ENCODE results near the gene RPS6KA2. TPM values are rescaled to one million over a fixed set of nuclear protein-coding genes. Genes with fewer than 3 reads are reported as not detected.

Gene RPS6KA2
- polyA plus RNA-seq, 1 donor (not counting 4 experiments of a cell fraction or from before 2014, with no cell fraction given), result 8.2 TPM

- no peak for FAIRE-seq
- no peaks in the 10 kb centered on the region for H3K9me1 ChIP-seq (ENCODE audit: control insufficient read depth, extremely low read depth, insufficient read depth, low read length)
- TF ChIP-seq EZH2 (IDR thresholded peaks at IDR 0.05; ENCODE audit: low read length), result no peak
- TF ChIP-seq CTCF (optimal IDR thresholded peaks at IDR 0.05 in 1 of 3, IDR thresholded peaks at IDR 0.05 in 1 of 3, conservative IDR thresholded peaks at IDR 0.05 in 1 of 3; ENCODE audit: extremely low read depth in 1 of 3, insufficient read depth in 2 of 3, low read length in 3 of 3), result no peak
- no peak for DNase-seq (ENCODE audit: low read depth, low spot score)
- H3K9me3 ChIP-seq (ENCODE audit: control insufficient read depth, low read depth, low read length), result no peaks in the 10 kb centered on the region
- H4K20me1 ChIP-seq (ENCODE audit: control insufficient read depth, extremely low read depth, insufficient read depth, low read length), result no peaks in the 10 kb centered on the region
- no peak overlapping the region for H3K9ac ChIP-seq (ENCODE audit: control insufficient read depth, extremely low read depth, insufficient read depth, low read length)
- no peaks in the 10 kb centered on the region for H3K27me3 ChIP-seq (ENCODE audit: control insufficient read depth, extremely low read depth, insufficient read depth, low read length)
- H3K4me1 ChIP-seq (ENCODE audit: control insufficient read depth, extremely low read depth, insufficient read depth, low read length), result peaks cover 10% of the 10 kb centered on the region
- H3K4me2 ChIP-seq (ENCODE audit: control insufficient read depth, extremely low read depth, insufficient read depth, low read depth, low read length), result no peak overlapping the region
- no peak overlapping the region for H2AFZ ChIP-seq (ENCODE audit: control insufficient read depth, low read length)
- dilution Hi-C loops (cut with MboI; ENCODE audit: extremely low pct_ligation_motif_present, low sequenced_read_pairs), result no loop called here
- H3K4me3 ChIP-seq (ENCODE audit: control insufficient read depth in 2 of 3, extremely low read depth in 1 of 3, insufficient read depth in 2 of 3, low read depth in 1 of 3, low read length in 3 of 3), result no peak overlapping the region
- no peaks in the 10 kb centered on the region for H3K79me2 ChIP-seq (ENCODE audit: control insufficient read depth, insufficient read depth, low read length)
- no peak overlapping the region for H3K27ac ChIP-seq (ENCODE audit: control insufficient read depth, insufficient read depth, low read length)
- H3K36me3 ChIP-seq (ENCODE audit: control insufficient read depth in 2 of 2, extremely low read depth in 1 of 2, insufficient read depth in 2 of 2, low read length in 2 of 2), result no peaks in the 10 kb centered on the region
Observed at GRCh38 chr6:166546653-166547052, 80.4 kb downstream of the RPS6KA2 start.

- Histone ChIP-seq H3K4me2 (ENCODE audit: control insufficient read depth, extremely low read depth, insufficient read depth, low read depth, low read length) (no peak overlapping the region), H3K9me1 (ENCODE audit: control insufficient read depth, extremely low read depth, insufficient read depth, low read length) (no peaks in the 10 kb centered on the region), H4K20me1 (ENCODE audit: control insufficient read depth, extremely low read depth, insufficient read depth, low read length) (no peaks in the 10 kb centered on the region), H3K9me3 (ENCODE audit: control insufficient read depth, low read depth, low read length) (no peaks in the 10 kb centered on the region), H3K79me2 (ENCODE audit: control insufficient read depth, insufficient read depth, low read length) (no peaks in the 10 kb centered on the region), H3K27ac (ENCODE audit: control insufficient read depth, insufficient read depth, low read length) (no peak overlapping the region), H3K4me1 (ENCODE audit: control insufficient read depth, extremely low read depth, insufficient read depth, low read length) (peaks cover 19% of the 10 kb centered on the region), H3K36me3 (ENCODE audit: control insufficient read depth in 2 of 2, extremely low read depth in 1 of 2, insufficient read depth in 2 of 2, low read length in 2 of 2) (no peaks in the 10 kb centered on the region), H3K4me3 (ENCODE audit: control insufficient read depth in 2 of 3, extremely low read depth in 1 of 3, insufficient read depth in 2 of 3, low read depth in 1 of 3, low read length in 3 of 3) (no peak overlapping the region), H3K9ac (ENCODE audit: control insufficient read depth, extremely low read depth, insufficient read depth, low read length) (no peak overlapping the region), H2AFZ (ENCODE audit: control insufficient read depth, low read length) (no peak overlapping the region), H3K27me3 (ENCODE audit: control insufficient read depth, extremely low read depth, insufficient read depth, low read length) (no peaks in the 10 kb centered on the region)
- FAIRE-seq (no peak), DNase-seq (ENCODE audit: low read depth, low spot score) (no peak)
- TF ChIP-seq CTCF (optimal IDR thresholded peaks at IDR 0.05 in 1 of 3, IDR thresholded peaks at IDR 0.05 in 1 of 3, conservative IDR thresholded peaks at IDR 0.05 in 1 of 3; ENCODE audit: extremely low read depth in 1 of 3, insufficient read depth in 2 of 3, low read length in 3 of 3) (no peak), EZH2 (IDR thresholded peaks at IDR 0.05; ENCODE audit: low read length) (no peak)
- dilution Hi-C loops (cut with MboI; ENCODE audit: extremely low pct_ligation_motif_present, low sequenced_read_pairs), result no loop called here
Observed at GRCh38 chr6:166545156-166546034, 81.7 kb downstream of the RPS6KA2 start.
